ENCODE data around the gene BCAS3.

DNA sequence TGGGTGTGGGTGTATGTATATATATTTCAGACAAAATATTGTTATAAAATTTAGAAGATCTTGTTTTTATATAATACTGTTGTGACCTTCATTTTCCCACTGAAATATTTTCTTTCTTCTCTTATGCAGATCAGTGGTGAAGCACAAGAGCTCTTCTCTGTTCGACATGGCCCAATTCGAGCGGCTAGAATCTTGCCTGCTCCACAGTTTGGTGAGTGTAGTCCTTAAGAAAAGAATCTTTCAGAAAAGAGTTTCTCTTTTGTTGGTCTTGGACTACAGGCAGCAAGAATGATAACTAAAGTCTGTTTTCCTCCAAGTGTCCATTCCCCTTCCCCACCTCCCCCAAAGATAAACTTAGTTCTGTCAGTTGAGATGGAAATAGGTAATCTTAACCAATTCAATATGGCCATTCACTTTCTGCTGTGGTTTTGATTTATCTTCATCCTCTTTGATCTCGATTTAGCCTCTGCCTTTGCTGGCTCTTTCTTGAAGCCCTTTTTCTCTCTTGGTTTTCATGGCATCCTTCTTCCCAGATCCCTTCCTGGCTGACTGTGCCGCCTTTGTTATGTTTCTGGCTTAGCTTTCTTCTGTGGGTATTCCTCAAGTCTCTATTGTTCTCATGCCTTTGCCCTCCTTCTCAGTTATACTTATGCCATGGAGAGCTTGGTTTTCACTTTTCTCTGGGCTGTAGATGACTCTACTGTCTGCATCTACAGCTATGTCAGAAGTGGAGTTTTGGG, 69.6 kb downstream of the BCAS3 start:
- TF ChIP-seq, protein P1, sequence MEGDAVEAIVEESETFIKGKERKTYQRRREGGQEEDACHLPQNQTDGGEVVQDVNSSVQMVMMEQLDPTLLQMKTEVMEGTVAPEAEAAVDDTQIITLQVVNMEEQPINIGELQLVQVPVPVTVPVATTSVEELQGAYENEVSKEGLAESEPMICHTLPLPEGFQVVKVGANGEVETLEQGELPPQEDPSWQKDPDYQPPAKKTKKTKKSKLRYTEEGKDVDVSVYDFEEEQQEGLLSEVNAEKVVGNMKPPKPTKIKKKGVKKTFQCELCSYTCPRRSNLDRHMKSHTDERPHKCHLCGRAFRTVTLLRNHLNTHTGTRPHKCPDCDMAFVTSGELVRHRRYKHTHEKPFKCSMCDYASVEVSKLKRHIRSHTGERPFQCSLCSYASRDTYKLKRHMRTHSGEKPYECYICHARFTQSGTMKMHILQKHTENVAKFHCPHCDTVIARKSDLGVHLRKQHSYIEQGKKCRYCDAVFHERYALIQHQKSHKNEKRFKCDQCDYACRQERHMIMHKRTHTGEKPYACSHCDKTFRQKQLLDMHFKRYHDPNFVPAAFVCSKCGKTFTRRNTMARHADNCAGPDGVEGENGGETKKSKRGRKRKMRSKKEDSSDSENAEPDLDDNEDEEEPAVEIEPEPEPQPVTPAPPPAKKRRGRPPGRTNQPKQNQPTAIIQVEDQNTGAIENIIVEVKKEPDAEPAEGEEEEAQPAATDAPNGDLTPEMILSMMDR (IDR thresholded peaks at IDR 0.05; ENCODE audit: low read depth, low read length, poor library complexity, severe bottlenecking) = no peak
- no peak for TF ChIP-seq EZH2phosphoT487 (IDR thresholded peaks at IDR 0.05; ENCODE audit: borderline replicate concordance, low read length)

Data from DOHH2 (cell line).